SK-N-MC (cell line): ENCODE measurements around the gene ITGB2.

Experiments used
- DNase-seq: peaks from one replicate; pipeline ENCODE4 v3.0.0-alpha.2; 2011; ENCODE audit warnings: low read depth, low spot score
- H3K27ac ChIP-seq: fragments of 200-600 bp; sonication (generic); 2 replicates; pipeline ENCODE4 v1.5.1; 2016; ENCODE audit warnings: mixed run types
- H3K36me3 ChIP-seq: fragments of 200-600 bp; sonication (generic); 2 replicates; pipeline ENCODE4 v1.6.1; 2017; ENCODE audit warnings: antibody characterized with exemption, low read length, mixed read lengths; ENCODE audit not compliant: insufficient read depth
- H3K4me3 ChIP-seq: fragments of 200-600 bp; sonication (generic); 2 replicates; pipeline ENCODE4 v1.5.1; 2016
- H3K9ac ChIP-seq: fragments of 200-600 bp; sonication (generic); 2 replicates; pipeline ENCODE4 v1.8.0; 2017; ENCODE audit warnings: mixed run types, mixed read lengths; ENCODE audit not compliant: insufficient read length
- H3K9me3 ChIP-seq: fragments of 200-600 bp; sonication (generic); 2 replicates; pipeline ENCODE4 v1.6.1; 2017; ENCODE audit warnings: low read depth, mild to moderate bottlenecking, antibody characterized with exemption, low read length, moderate library complexity, mixed read lengths
- EZH2 ChIP-seq: fragments of 200-600 bp; sonication (generic); IDR thresholded peaks from one replicate; pipeline ENCODE4 v1.6.1; 2017; ENCODE audit warnings: antibody characterized with exemption
- FOXP2 ChIP-seq: optimal IDR thresholded peaks from 2 replicates; pipeline ENCODE3; 2011; ENCODE audit warnings: mild to moderate bottlenecking, moderate library complexity; ENCODE audit not compliant: insufficient read depth; ENCODE audit errors: extremely low read length, control extremely low read depth
- POLR2AphosphoS5 ChIP-seq: IDR thresholded peaks from 2 replicates; pipeline ENCODE4 v1.6.1; 2012; ENCODE audit warnings: mild to moderate bottlenecking, low read depth, low read length, borderline replicate concordance

Gene ITGB2

DNA sequence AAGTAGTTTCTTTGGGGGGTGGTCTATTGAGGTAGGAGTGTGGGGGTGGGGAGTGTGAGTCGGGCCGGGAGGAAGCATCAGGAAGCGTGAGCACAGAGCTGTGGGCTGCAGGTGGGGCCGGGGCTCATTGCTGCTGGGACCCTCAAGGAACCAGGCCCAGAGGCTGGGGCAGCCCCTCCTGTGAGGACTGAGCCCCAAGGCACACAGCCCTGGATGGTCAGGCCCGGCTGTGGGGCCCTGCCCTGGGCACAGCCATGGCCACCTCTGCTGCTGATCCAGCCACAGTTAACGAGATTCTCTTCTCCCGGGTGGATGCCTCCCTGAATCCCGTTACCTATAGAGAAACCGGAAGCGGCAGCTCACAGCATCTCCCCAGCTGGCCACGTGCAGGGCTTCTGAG is 79.9 kb downstream of the ITGB2 start:
- Histone ChIP-seq H3K9me3 (no peaks in the 10 kb centered on the region), H3K4me3 (no peak overlapping the region), H3K36me3 (no peaks in the 10 kb centered on the region), H3K9ac (no peak overlapping the region), H3K27ac (no peak overlapping the region)
- TF ChIP-seq EZH2 (no peak), POLR2AphosphoS5 (no peak), FOXP2 (no peak)
- DNase-seq: no peak

DNA sequence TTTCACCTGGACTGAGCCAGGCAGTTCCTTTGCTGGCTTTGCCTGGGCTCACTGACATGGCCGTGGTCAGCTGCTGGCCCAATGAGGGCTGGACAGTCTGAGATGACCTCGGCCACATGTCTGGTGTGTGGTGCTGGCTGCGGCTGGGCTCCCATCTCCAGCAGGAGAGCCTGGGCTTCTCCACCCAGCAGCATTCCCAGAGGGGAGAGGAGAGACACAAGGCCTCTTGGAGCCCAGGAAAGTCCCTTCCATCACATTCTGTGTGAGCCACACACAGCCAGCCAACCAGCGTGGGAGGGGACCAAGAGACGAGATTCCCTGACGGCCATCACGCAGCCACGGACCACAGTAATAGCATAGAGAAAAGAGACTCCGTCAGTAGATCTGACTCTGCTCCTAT is 81.7 kb downstream of the ITGB2 start:
- H3K36me3 ChIP-seq: no peaks in the 10 kb centered on the region
- H3K27ac ChIP-seq: no peak overlapping the region
- DNase-seq: no peak
- H3K9ac ChIP-seq: no peak overlapping the region
- no peaks in the 10 kb centered on the region for H3K9me3 ChIP-seq
- no peak overlapping the region for H3K4me3 ChIP-seq
- no peak for TF ChIP-seq FOXP2
- TF ChIP-seq POLR2AphosphoS5: no peak
- TF ChIP-seq EZH2: no peak

DNA sequence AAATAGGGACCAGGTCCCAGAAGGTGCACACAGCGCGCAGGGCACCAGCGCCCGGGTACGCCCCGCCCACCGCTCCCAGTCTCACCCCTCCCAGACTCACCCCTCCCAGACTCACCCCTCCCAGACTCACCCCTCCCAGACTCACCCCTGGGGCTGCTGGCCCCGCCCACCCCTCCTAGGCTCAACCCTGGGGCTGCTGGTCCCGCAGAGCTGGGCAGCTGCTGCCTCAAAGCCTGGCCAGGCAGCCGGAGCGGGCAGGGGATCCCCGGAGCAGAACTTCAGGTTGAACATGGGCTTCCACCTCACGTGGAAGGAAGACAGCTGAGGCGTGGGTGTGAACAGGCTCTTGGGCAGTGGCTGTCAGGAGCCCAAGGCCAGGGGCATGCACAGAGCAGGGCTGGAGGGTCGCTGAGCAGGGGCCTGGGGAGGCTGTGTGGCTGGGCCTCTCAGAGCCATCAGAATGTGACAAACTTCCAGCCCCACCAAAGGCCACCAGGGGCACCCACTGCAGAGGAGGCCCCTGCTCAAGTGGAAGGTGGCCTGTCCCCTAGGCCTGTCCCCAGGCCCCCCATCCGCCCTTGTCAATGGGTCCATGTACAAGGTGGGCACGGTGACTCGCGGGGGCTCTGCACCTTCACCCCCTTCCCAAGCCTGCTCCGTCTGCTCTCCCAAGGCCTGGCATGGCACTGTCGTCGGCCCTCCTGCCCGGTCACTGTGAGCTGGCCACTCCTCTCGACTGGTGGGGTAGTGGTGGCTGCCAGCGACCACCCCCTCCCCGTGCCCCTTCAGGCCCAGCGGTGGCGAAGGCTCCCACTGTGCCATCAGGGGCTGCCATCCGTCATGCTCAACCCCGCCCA is 82.4 kb downstream of the ITGB2 start:
- Histone ChIP-seq H3K9me3 (no peaks in the 10 kb centered on the region), H3K4me3 (no peak overlapping the region), H3K36me3 (no peaks in the 10 kb centered on the region), H3K9ac (no peak overlapping the region), H3K27ac (no peak overlapping the region)
- TF ChIP-seq EZH2 (no peak), POLR2AphosphoS5 (no peak), FOXP2 (no peak)
- DNase-seq: no peak

DNA sequence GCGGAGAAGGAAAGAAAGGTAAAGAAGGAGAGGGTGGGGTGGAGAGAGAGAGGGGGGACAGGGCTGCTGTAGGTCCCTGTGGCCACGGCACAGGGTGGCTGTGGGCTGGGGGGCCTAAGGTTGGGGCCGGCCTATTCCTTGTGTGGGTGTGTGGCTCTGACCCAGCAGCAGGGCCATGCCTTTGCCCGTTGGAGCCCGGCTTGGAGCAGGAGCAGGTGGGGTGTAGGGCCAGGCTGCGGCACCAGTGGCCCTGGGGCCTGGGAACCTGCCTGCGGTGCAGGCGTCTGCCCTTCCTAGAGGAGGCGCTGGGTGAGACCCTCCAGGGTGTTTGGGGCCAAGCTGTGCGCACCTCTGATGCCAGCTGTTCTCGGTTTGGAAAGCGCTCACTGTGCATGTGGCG is 83.2 kb downstream of the ITGB2 start:
- Histone ChIP-seq H3K36me3 (no peaks in the 10 kb centered on the region), H3K27ac (no peak overlapping the region), H3K9me3 (no peaks in the 10 kb centered on the region), H3K4me3 (no peak overlapping the region), H3K9ac (no peak overlapping the region)
- TF ChIP-seq EZH2 (no peak), FOXP2 (no peak), POLR2AphosphoS5 (no peak)
- DNase-seq: no peak

DNA sequence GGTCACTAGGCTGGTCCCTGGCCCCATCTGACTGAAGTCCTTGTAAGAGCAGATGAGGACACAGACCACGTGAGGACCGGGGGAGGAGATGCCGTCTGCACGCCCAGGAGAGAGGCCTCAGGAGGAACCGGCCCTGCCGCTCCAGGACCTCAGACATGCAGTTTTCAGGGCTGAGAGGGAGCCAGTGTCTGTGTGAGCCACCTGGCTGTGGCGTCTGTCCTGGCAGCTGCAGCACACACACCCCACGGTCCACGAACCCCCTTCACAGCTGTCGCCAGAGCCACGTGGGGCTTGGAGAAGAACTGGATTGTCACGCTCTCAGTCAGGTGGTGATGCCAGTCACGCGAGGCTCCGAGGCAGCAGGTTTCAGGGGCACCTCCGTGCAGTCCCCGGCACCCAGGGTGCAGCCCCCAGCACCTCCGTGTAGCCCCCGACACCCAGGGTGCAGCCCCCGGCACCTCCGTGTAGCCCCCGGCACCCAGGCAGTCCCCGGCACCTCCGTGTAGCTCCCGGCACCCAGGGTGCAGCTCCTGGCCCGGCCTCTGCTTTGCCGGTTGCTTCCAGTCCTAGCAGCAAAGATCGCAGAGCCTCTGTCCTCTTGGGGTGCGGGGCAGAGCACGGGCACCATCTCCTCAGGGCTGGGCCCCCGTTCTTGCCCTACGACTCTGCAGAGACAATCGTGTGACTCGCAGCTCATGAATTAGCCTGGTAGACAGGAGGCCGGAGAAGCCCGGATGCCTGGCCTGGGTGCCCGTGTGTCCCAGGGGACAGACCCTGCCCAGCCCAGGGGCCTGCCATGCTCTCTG is 83.8 kb downstream of the ITGB2 start:
- DNase-seq: no peak
- TF ChIP-seq EZH2: no peak
- TF ChIP-seq FOXP2: no peak
- TF ChIP-seq POLR2AphosphoS5: no peak
- no peak overlapping the region for H3K9ac ChIP-seq
- H3K4me3 ChIP-seq: no peak overlapping the region
- H3K9me3 ChIP-seq: no peaks in the 10 kb centered on the region
- no peaks in the 10 kb centered on the region for H3K36me3 ChIP-seq
- H3K27ac ChIP-seq: no peak overlapping the region

DNA sequence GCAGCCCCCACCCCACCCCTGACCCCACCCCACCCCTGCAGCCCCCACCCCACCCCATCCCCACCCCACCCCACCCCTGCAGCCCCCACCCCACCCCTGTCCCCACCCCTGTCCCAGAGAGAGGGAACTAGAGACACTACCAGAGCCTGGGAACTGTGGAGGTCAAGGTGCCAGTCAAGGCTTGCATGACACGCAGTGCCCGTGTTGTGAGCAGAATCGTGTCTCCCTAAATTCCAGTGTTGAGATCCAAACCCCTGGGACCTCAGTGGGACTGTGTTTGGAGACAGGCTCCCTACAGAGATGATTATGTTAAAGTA is 84.4 kb downstream of the ITGB2 start:
- Histone ChIP-seq H3K36me3 (no peaks in the 10 kb centered on the region), H3K9ac (no peak overlapping the region), H3K27ac (no peak overlapping the region), H3K9me3 (no peaks in the 10 kb centered on the region), H3K4me3 (no peak overlapping the region)
- no peak for DNase-seq
- TF ChIP-seq EZH2 (no peak), POLR2AphosphoS5 (no peak), FOXP2 (no peak)
